Measurements from ENCODE around the gene TICRR. TPM values are rescaled to one million over a fixed set of nuclear protein-coding genes. Genes with fewer than 3 reads are reported as not detected.

TICRR gene
- total RNA-seq, 1 experiment from 2014 or later, result 8.5 TPM

DNA sequence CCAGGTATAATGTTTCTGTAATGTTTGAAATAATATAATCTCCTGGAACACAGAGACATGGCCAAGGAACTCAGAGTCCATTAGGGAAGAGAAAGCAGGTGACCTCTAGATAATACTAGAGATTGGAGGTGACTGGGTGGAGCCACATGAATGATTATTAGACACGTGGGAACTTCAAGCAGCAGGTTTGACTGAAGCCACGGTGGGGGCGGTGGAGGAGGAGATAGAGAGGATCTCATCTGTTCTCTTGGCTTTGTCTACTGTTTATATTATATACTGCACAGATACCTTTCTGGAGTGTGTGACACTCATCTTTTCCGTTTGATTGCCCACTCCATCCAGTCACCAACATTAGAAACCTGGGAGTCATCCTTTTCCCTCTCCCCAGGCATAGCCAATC is 46.3 kb downstream of the TICRR start:
- H3K27ac Mint-ChIP-seq (ENCODE audit: low read depth, unreplicated experiment), result no peak overlapping the region
- no peak overlapping the region for H3K4me3 Mint-ChIP-seq (ENCODE audit: unreplicated experiment)
- CTCF ChIA-PET, result interaction anchor here (1.3 kb wide), 1 partner anchor 263 kb away, joined by 3 read pairs; no protein-coding TSS in a partner anchor
- peaks cover 38% of the 10 kb centered on the region for H3K36me3 Mint-ChIP-seq (ENCODE audit: insufficient read depth, unreplicated experiment)
- H3K4me1 Mint-ChIP-seq (ENCODE audit: insufficient read depth, unreplicated experiment), result no peaks in the 10 kb centered on the region
- POLR2A ChIA-PET, result interaction anchor here (0.7 to 0.9 kb wide), 2 partner anchors 11 to 167 kb away, joined by 3 to 4 read pairs; no protein-coding TSS in a partner anchor
- no peaks in the 10 kb centered on the region for H3K27me3 Mint-ChIP-seq (ENCODE audit: insufficient read depth, unreplicated experiment)
- H3K9me3 Mint-ChIP-seq (ENCODE audit: unreplicated experiment), result no peaks in the 10 kb centered on the region
- intact Hi-C loops (cut with micrococcal nuclease), result no loop called here
- no peak for DNase-seq (ENCODE audit: unreplicated experiment)
- BruUV-seq (replicated peaks), result no TSS peak
- TF ChIP-seq, protein P1, sequence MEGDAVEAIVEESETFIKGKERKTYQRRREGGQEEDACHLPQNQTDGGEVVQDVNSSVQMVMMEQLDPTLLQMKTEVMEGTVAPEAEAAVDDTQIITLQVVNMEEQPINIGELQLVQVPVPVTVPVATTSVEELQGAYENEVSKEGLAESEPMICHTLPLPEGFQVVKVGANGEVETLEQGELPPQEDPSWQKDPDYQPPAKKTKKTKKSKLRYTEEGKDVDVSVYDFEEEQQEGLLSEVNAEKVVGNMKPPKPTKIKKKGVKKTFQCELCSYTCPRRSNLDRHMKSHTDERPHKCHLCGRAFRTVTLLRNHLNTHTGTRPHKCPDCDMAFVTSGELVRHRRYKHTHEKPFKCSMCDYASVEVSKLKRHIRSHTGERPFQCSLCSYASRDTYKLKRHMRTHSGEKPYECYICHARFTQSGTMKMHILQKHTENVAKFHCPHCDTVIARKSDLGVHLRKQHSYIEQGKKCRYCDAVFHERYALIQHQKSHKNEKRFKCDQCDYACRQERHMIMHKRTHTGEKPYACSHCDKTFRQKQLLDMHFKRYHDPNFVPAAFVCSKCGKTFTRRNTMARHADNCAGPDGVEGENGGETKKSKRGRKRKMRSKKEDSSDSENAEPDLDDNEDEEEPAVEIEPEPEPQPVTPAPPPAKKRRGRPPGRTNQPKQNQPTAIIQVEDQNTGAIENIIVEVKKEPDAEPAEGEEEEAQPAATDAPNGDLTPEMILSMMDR (IDR thresholded peaks at IDR 0.05; ENCODE audit: unreplicated experiment), result no peak

DNA sequence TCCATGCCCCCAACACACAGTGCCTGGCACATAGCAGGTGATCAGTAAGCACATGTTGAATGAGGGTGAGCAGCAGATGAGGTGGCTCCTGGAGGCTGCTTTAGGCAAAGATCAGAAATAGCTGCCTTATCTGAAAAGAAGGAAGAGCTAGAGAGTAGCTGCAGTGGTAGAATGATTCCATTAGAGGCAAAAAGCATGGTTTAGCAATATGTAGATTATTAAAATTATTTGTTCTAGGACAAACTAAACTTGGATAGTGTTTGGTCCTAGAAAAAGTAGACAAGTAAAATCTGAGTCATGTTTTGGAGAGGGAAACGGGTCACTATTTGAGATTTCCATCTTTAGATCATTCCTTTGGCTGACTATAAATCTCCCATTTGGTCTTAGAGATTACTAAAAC is 47.9 kb downstream of the TICRR start:
- Mint-ChIP-seq H3K36me3 (ENCODE audit: insufficient read depth, unreplicated experiment) (peaks cover 47% of the 10 kb centered on the region), H3K9me3 (ENCODE audit: unreplicated experiment) (no peaks in the 10 kb centered on the region), H3K27me3 (ENCODE audit: insufficient read depth, unreplicated experiment) (no peaks in the 10 kb centered on the region), H3K27ac (ENCODE audit: low read depth, unreplicated experiment) (no peak overlapping the region), H3K4me1 (ENCODE audit: insufficient read depth, unreplicated experiment) (no peaks in the 10 kb centered on the region), H3K4me3 (ENCODE audit: unreplicated experiment) (no peak overlapping the region)
- CTCF ChIA-PET, result interaction anchor here (0.6 kb wide), 1 partner anchor 200 kb away, joined by 5 read pairs; no protein-coding TSS in a partner anchor
- no TSS peak for BruUV-seq (replicated peaks)
- intact Hi-C loops (cut with micrococcal nuclease), result no loop called here
- TF ChIP-seq, protein P1 (IDR thresholded peaks at IDR 0.05; ENCODE audit: unreplicated experiment), result no peak
- no peak for DNase-seq (ENCODE audit: unreplicated experiment)
- POLR2A ChIA-PET, result interaction anchor here (0.7 to 1.0 kb wide), 4 partner anchors 20 to 116 kb away, joined by 3 read pairs; no protein-coding TSS in a partner anchor

DNA sequence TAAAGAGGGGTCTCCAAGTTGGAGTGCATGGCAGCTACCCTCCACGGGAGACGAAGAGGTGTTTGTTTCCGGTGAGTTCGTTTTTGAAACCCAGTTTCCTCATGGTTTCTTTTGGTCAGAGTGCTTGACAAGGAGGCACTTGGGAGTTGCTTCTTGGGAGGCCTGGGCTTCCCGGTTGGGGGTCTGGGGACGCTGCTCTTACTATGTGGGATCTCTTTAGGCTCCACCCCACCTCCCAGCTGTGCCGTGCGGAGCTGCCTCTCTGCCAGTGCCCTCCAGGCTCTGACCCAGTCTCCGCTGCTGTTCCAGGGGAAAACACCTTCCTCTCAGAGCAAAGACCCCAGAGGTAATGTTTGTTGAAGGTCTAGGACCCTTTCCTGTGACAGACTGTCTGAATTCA is 50.4 kb downstream of the TICRR start:
- no peak overlapping the region for H3K27ac Mint-ChIP-seq (ENCODE audit: low read depth, unreplicated experiment)

DNA sequence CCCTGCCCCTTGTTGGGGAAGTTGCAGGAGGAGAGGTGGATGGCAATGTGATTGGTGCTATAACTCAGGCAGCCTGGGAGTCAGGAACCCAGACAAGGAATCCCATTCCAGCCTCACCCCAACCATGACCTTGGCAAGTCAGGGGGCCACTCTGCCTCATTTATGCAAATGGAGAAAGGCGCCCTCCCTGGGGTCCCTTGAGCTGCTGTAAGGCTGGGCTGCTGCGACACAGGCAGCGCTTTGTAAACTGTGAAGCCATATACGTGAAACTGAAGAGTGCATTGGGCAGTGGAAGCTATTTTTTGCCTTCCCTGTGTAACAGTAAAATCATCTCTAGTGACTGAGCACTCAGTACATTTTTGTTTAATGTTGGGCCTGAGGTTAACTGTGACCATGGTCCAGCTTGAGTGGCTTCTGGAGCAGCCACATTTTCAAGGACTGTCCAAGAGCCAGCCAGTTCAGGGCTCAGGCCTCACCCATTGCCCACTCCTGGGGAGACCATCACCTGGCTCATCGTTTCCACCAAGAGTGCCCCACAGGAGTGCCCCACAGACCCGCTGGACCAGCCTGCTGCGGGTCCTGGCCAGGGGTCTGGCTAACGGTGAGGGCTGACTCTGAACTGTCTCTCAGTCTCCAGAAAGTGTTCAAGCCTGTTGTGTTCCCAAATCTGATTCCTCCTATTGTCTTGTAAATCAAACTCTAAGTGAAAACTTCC is 52.1 kb downstream of the TICRR start:
- intact Hi-C loops (cut with micrococcal nuclease), result no loop called here
- no peaks in the 10 kb centered on the region for H3K27me3 Mint-ChIP-seq (ENCODE audit: insufficient read depth, unreplicated experiment)
- no peaks in the 10 kb centered on the region for H3K9me3 Mint-ChIP-seq (ENCODE audit: unreplicated experiment)
- TF ChIP-seq, protein P1 (IDR thresholded peaks at IDR 0.05; ENCODE audit: unreplicated experiment), result no peak
- H3K4me1 Mint-ChIP-seq (ENCODE audit: insufficient read depth, unreplicated experiment), result no peaks in the 10 kb centered on the region
- no peak for DNase-seq (ENCODE audit: unreplicated experiment)
- H3K36me3 Mint-ChIP-seq (ENCODE audit: insufficient read depth, unreplicated experiment), result peaks cover 39% of the 10 kb centered on the region
- H3K27ac Mint-ChIP-seq (ENCODE audit: low read depth, unreplicated experiment), result no peak overlapping the region
- ChIA-PET POLR2A (no interaction called here), CTCF (interaction anchor here (1.5 kb wide), 1 partner anchor 9 kb away, joined by 4 read pairs; no protein-coding TSS in a partner anchor)
- no TSS peak for BruUV-seq (replicated peaks)
- no peak overlapping the region for H3K4me3 Mint-ChIP-seq (ENCODE audit: unreplicated experiment)

More for the DNA sequence above, 50.4 kb downstream of the TICRR start:
- TF ChIP-seq, protein P1 (IDR thresholded peaks at IDR 0.05; ENCODE audit: unreplicated experiment), result no peak
- no peaks in the 10 kb centered on the region for H3K4me1 Mint-ChIP-seq (ENCODE audit: insufficient read depth, unreplicated experiment)
- BruUV-seq (replicated peaks), result no TSS peak
- ChIA-PET POLR2A (no interaction called here), CTCF (interaction anchor here (1.4 kb wide), 1 partner anchor 22 kb away, joined by 3 read pairs; no protein-coding TSS in a partner anchor)
- peaks cover 46% of the 10 kb centered on the region for H3K36me3 Mint-ChIP-seq (ENCODE audit: insufficient read depth, unreplicated experiment)
- no peak overlapping the region for H3K4me3 Mint-ChIP-seq (ENCODE audit: unreplicated experiment)
- H3K27me3 Mint-ChIP-seq (ENCODE audit: insufficient read depth, unreplicated experiment), result no peaks in the 10 kb centered on the region
- intact Hi-C loops (cut with micrococcal nuclease), result no loop called here
- DNase-seq (ENCODE audit: unreplicated experiment), result no peak
- H3K9me3 Mint-ChIP-seq (ENCODE audit: unreplicated experiment), result no peaks in the 10 kb centered on the region
